Measurements from ENCODE around the gene KANSL3.

The KANSL3 gene

DNA sequence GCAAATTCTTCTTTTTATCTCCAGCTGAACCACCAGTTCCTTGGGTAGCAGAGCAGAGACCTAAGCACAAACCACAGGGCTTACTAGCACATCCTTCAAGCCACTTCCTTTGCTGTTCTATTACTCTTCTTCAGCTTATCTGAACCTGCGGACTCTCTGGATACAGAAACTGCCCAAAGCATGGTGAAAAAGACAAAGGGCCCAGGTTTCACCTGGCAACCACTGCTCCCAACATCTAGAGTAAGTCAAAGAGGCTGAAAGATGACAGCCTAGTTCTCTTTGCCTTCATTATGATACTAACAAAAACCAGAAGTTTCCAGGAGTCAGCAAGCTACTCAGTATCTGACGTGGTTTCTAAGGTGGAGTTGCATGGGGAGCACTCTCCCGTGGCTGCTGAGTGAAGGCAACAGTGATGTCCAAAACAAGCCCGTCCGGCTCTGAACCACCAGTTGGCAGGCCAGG is 43.4 kb downstream of the KANSL3 start:
- ATAC-seq: no peak
- no peak for TF ChIP-seq ZNF70 (CRISPR knock-in tag; IDR thresholded peaks at IDR 0.05)
- no peak for TF ChIP-seq GLIS3 (CRISPR knock-in tag; IDR thresholded peaks at IDR 0.05)
- TF ChIP-seq, protein P1, sequence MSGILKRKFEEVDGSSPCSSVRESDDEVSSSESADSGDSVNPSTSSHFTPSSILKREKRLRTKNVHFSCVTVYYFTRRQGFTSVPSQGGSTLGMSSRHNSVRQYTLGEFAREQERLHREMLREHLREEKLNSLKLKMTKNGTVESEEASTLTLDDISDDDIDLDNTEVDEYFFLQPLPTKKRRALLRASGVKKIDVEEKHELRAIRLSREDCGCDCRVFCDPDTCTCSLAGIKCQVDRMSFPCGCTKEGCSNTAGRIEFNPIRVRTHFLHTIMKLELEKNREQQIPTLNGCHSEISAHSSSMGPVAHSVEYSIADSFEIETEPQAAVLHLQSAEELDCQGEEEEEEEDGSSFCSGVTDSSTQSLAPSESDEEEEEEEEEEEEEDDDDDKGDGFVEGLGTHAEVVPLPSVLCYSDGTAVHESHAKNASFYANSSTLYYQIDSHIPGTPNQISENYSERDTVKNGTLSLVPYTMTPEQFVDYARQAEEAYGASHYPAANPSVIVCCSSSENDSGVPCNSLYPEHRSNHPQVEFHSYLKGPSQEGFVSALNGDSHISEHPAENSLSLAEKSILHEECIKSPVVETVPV (CRISPR knock-in tag; IDR thresholded peaks at IDR 0.05): no peak
- TF ChIP-seq CSDC2 (CRISPR knock-in tag; IDR thresholded peaks at IDR 0.05): no peak
- TF ChIP-seq ZNF8 (CRISPR knock-in tag; IDR thresholded peaks at IDR 0.05): no peak
- TF ChIP-seq, protein P2, sequence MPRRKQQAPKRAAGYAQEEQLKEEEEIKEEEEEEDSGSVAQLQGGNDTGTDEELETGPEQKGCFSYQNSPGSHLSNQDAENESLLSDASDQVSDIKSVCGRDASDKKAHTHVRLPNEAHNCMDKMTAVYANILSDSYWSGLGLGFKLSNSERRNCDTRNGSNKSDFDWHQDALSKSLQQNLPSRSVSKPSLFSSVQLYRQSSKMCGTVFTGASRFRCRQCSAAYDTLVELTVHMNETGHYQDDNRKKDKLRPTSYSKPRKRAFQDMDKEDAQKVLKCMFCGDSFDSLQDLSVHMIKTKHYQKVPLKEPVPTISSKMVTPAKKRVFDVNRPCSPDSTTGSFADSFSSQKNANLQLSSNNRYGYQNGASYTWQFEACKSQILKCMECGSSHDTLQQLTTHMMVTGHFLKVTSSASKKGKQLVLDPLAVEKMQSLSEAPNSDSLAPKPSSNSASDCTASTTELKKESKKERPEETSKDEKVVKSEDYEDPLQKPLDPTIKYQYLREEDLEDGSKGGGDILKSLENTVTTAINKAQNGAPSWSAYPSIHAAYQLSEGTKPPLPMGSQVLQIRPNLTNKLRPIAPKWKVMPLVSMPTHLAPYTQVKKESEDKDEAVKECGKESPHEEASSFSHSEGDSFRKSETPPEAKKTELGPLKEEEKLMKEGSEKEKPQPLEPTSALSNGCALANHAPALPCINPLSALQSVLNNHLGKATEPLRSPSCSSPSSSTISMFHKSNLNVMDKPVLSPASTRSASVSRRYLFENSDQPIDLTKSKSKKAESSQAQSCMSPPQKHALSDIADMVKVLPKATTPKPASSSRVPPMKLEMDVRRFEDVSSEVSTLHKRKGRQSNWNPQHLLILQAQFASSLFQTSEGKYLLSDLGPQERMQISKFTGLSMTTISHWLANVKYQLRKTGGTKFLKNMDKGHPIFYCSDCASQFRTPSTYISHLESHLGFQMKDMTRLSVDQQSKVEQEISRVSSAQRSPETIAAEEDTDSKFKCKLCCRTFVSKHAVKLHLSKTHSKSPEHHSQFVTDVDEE (CRISPR knock-in tag; IDR thresholded peaks at IDR 0.05): no peak
- no peak for TF ChIP-seq ARNTL (CRISPR knock-in tag; IDR thresholded peaks at IDR 0.05; ENCODE audit: borderline replicate concordance, low read depth)
- TF ChIP-seq, protein P3, sequence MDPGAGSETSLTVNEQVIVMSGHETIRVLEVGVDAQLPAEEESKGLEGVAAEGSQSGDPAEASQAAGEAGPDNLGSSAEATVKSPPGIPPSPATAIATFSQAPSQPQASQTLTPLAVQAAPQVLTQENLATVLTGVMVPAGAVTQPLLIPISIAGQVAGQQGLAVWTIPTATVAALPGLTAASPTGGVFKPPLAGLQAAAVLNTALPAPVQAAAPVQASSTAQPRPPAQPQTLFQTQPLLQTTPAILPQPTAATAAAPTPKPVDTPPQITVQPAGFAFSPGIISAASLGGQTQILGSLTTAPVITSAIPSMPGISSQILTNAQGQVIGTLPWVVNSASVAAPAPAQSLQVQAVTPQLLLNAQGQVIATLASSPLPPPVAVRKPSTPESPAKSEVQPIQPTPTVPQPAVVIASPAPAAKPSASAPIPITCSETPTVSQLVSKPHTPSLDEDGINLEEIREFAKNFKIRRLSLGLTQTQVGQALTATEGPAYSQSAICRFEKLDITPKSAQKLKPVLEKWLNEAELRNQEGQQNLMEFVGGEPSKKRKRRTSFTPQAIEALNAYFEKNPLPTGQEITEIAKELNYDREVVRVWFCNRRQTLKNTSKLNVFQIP (CRISPR knock-in tag; IDR thresholded peaks at IDR 0.05; ENCODE audit: borderline replicate concordance, low read depth): no peak
- TF ChIP-seq RARB (CRISPR knock-in tag; IDR thresholded peaks at IDR 0.05): no peak
- no peak for TF ChIP-seq BACH2 (CRISPR knock-in tag; IDR thresholded peaks at IDR 0.05; ENCODE audit: borderline replicate concordance)
- no peak for TF ChIP-seq PPARA (CRISPR knock-in tag; IDR thresholded peaks at IDR 0.05; ENCODE audit: borderline replicate concordance)
- TF ChIP-seq TCF4 (CRISPR knock-in tag; IDR thresholded peaks at IDR 0.05; ENCODE audit: borderline replicate concordance): no peak
- no peak for TF ChIP-seq ZNF565 (CRISPR knock-in tag; conservative IDR thresholded peaks at IDR 0.05; ENCODE audit: low read depth)
- no peak for TF ChIP-seq PATZ1 (CRISPR knock-in tag; IDR thresholded peaks at IDR 0.05; ENCODE audit: borderline replicate concordance)
- no peak for TF ChIP-seq ESRRG (CRISPR knock-in tag; IDR thresholded peaks at IDR 0.05)
- no peak for TF ChIP-seq SNAI2 (CRISPR knock-in tag; IDR thresholded peaks at IDR 0.05)
- TF ChIP-seq ISL1 (CRISPR knock-in tag; IDR thresholded peaks at IDR 0.05): no peak
- no peak for TF ChIP-seq ZFP30 (CRISPR knock-in tag; IDR thresholded peaks at IDR 0.05)

DNA sequence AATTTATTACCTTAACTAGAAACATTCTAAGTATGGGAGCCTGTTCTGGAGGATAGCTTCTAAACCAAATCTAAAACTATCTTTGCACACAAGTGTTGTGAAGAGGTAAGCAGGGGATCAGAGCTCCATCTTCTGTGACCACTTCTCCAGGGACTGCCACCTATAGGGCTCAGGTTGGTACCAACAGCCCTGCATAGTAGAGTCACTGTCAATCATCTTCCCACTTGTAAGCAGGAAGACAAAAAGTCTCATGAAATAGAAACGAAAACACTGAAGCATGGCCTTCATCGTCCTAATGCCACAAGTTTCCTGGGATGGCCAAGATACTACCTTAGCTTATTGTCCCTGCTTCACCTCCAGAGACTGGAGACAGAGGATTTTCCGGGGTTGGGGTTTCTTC is 43.8 kb downstream of the KANSL3 start:
- no peak for ATAC-seq
- TF ChIP-seq ESRRG (CRISPR knock-in tag; IDR thresholded peaks at IDR 0.05): no peak
- no peak for TF ChIP-seq PATZ1 (CRISPR knock-in tag; IDR thresholded peaks at IDR 0.05; ENCODE audit: borderline replicate concordance)
- TF ChIP-seq ZFP3 (CRISPR knock-in tag; IDR thresholded peaks at IDR 0.05): no peak

- no peak for TF ChIP-seq ZNF565 (CRISPR knock-in tag; conservative IDR thresholded peaks at IDR 0.05; ENCODE audit: low read depth)
- TF ChIP-seq BACH2 (CRISPR knock-in tag; IDR thresholded peaks at IDR 0.05; ENCODE audit: borderline replicate concordance): no peak
- TF ChIP-seq, protein P2 (CRISPR knock-in tag; IDR thresholded peaks at IDR 0.05): no peak
- no peak for TF ChIP-seq ZNF8 (CRISPR knock-in tag; IDR thresholded peaks at IDR 0.05)
- TF ChIP-seq ARNTL (CRISPR knock-in tag; IDR thresholded peaks at IDR 0.05; ENCODE audit: borderline replicate concordance, low read depth): no peak
- no peak for TF ChIP-seq TCF4 (CRISPR knock-in tag; IDR thresholded peaks at IDR 0.05; ENCODE audit: borderline replicate concordance)
- no peak for TF ChIP-seq PATZ1 (CRISPR knock-in tag; IDR thresholded peaks at IDR 0.05; ENCODE audit: borderline replicate concordance)
- TF ChIP-seq ZC3H10 (CRISPR knock-in tag; IDR thresholded peaks at IDR 0.05): no peak
- no peak for ATAC-seq
Observed at GRCh38 chr2:96591494-96591893, 46.6 kb downstream of the KANSL3 start.
